HK-2 (cell line): ENCODE measurements around the gene EREG.
A peak's percentile ranks its signal among the peaks of the same experiment; 100 is the strongest.

Experiments used
- DNase-seq: peaks from one replicate; pipeline ENCODE4 v3.0.0-alpha.2; 2018; ENCODE audit not compliant: unreplicated experiment

EREG gene

GRCh38 chr4:74344031-74344430 is 20.9 kb upstream of the EREG start:
- DNase-seq = no peak

GRCh38 chr4:74353858-74354257 is 11.1 kb upstream of the EREG start:
- DNase-seq = no peak

- no peak for DNase-seq
These were observed 7.0 kb upstream of the EREG start for GRCh38 chr4:74357965-74358364.

DNA sequence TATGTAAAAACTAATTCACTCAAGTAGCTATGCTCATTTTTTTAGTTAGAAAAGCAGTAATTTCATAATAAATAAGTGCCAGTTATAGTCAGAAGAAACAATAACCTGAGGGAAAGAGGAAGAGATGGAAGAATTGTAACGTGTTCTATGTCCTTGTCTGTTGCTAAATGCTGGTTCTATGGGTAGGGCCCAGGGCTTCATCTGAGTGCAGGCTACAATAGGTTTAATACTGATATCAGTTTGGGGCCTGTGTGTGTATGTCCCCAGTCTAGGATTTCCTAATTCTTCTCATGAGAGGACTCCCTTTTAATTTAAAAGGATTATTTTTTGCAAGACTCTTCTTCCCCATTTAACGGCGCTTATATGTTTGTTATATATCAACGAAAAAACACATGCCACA is 3.3 kb upstream of the EREG start:
- no peak for DNase-seq

- DNase-seq = no peak
These were observed 2.6 kb upstream of the EREG start for GRCh38 chr4:74362347-74362746.

DNA sequence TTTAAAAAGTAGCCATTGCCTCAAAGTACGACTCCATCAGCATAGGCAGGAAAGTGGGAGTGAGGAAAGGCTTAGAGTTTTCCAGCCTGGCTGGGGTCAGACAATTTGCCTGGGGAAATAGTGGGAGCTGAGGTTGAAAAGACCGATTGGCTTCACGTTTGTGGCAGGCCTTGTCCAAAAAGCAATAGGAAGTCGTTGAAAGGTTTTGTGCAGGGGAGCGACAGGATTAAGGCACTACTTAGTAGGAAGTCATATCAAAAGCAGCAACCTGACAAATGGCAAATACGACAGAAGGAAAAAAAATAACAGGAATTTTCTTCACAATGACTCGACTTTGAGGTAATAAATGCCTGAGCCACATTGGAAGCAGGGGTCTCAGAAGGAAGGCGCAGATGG is 691 bp upstream of the EREG start:
- DNase-seq = peak; percentile 25

GRCh38 chr4:74365761-74366160 is 816 bp downstream of the EREG start:
- DNase-seq = peak; percentile 31

DNA sequence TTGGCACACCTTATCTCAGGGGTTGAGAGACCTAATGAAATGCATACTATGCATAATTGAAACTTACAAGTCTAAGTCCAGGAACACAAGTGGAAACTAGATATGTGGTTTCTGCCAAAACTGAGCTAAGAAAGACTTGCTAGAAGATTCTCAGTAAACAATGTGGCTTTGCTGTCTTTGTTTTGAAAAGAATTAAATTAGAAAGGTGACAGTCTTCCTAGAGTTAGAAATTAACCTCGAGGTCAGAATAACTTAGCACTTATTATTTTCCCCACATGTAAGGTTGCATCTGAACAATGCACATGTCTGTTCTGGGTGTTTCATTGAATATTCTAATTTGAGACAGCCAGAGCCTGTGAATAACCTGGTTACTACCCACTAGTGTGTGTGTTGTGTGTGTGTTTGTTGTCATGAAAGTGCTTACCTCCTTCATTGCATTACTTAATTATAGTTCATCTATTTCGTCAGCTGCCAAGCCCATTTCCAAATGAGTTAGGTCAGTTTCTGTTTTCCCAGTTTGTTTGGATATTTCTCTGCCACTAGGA is 1.5 kb downstream of the EREG start:
- no peak for DNase-seq

- no peak for DNase-seq
These were observed 2.8 kb downstream of the EREG start for GRCh38 chr4:74367656-74368290.

DNA sequence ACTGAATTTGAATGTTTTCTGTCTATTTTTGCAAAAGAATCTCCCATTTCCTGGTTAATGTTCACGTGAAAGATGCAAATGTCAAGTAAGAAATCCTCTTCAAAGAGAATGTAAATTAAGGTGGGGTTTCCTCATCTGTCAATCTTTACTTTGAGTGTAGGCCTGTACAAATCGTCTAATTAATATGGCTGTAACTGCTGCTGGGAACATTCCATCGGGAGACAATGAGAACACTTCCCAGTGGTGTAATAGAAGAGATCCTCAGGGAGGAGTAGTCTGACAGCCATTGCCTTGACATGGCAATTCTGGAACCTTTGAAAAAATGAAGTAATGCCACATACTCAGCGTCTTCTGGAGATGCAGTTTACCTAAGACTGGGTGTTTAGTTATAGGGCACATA is 3.7 kb downstream of the EREG start:
- DNase-seq = no peak

- DNase-seq = no peak
These were observed 4.9 kb downstream of the EREG start for GRCh38 chr4:74369855-74370254.

- DNase-seq = no peak
These were observed 6.0 kb downstream of the EREG start for GRCh38 chr4:74370912-74371311.

- DNase-seq = no peak
These were observed 9.2 kb downstream of the EREG start for GRCh38 chr4:74374128-74374527.

DNA sequence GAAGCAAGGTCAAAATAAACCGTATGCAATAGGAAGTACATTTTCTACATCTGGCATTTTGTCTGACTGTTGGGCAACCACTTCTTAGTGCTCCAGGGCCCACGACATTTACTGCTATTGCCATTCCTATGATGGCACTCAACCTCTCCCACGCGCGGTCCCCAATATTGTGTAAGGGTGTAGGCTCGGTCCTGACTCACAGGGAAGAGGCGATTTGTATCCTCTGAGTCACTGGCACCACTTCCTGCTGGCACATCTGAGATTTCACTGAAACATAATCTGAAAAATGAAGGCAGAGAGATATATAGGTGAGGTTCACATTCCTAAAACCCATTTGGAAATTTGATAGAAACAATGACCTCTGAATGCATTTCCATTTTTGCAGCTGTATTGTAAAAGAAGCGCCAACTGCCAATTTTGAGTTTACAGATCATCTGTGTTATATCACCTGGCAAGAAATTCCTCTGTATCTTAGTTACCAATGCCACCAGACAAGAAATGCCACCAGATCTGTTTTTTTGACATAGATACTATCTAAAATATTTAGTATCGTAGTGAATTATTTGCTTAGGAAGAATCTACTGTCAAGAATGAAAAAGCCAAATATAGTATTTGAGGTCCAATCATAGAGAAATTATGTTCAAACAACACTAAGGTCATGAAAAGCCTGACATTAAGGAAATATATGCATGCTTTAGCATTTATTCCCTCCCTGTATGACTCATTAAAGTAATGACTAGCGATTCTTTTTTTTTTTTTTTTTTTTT is 9.8 kb downstream of the EREG start:
- peak; percentile 73 for DNase-seq

- no peak for DNase-seq
These were observed 11.0 kb downstream of the EREG start for GRCh38 chr4:74375824-74376426.

GRCh38 chr4:74376888-74377483 is 12.0 kb downstream of the EREG start:
- DNase-seq = no peak

DNA sequence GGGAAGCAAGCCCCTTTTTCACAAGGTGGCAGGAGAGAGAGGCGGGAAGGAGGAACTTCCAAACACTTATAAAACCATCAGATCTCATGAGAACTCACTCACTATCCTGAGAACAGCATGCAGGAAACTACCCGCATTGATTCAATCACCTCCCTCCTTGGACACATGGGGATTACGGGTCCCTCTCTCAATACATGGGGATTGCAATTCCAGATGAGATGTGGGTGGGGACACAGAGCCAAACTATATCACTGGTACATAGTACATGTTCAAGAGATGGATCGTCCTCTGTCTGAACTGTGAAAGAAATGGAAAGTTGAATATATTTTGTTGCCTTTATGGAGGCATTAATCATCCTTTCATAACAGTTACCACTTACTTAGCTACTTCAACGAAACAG is 12.8 kb downstream of the EREG start:
- DNase-seq = no peak

DNA sequence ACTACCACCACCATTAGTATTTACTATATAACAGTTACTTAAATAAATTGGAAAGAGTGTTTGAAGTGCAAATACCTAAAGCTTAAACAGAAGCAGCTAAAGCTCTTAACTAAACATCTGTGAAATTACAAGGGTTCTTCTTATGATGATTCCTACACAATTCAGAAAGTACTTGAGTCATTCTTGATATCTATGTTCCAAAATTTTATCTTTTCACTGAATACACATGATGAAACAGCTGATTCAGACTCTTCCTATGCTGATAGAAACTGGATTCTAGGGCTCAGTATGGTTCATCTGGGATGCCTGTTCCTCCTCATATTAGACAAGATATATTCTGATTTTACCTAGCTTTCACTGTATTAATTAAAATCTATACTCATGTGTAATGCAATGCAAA is 13.6 kb downstream of the EREG start:
- no peak for DNase-seq

- no peak for DNase-seq
These were observed 15.0 kb downstream of the EREG start for GRCh38 chr4:74379912-74380311.

DNA sequence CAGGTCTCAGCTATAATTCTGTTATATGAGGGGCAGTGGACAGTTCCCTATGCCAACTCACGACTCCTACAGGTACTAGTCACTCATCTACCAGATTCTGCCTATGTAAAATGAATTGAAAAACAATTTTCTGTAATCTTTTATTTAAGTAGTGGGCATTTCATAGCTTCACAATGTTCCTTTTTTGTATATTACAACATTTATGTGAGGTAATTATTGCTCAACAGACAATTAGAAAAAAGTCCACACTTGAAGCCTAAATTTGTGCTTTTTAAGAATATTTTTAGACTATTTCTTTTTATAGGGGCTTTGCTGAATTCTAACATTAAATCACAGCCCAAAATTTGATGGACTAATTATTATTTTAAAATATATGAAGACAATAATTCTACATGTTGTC is 20.4 kb downstream of the EREG start:
- no peak for DNase-seq

GRCh38 chr4:74386159-74386558 is 21.2 kb downstream of the EREG start:
- no peak for DNase-seq

GRCh38 chr4:74387790-74388189 is 22.8 kb downstream of the EREG start:
- DNase-seq = no peak

GRCh38 chr4:74389494-74389893 is 24.5 kb downstream of the EREG start:
- no peak for DNase-seq
